IMR-90 (cell line): ENCODE measurements around the gene THEM4. TPM values are rescaled to one million over a fixed set of nuclear protein-coding genes. Genes with fewer than 3 reads are reported as not detected.

Experiments used
- ATAC-seq: fragments of 200-7000 bp; cut with Tn5 transposase; 2 replicates; pipeline ENCODE4 v1.9.1; 2020; ENCODE audit warnings: low read depth, mild to moderate bottlenecking, moderate library complexity
- BruUV-seq: library from RNA; stranded (reverse); fragments of 400-500 nt; replicated peaks from 2 replicates; lab custom pipeline; 2021; lab: Mats Ljungman, UMichigan
- CTCF ChIA-PET: fragments of 300-600 bp; formaldehyde crosslinking; extraction: SDS; loops from one replicate; lab custom pipeline; 2021; ENCODE audit warnings: antibody characterized with exemption; lab: Yijun Ruan, JAX
- POLR2A ChIA-PET: fragments of 300-600 bp; sonication (Branson Sonifier 250); formaldehyde crosslinking; loops from one replicate; lab custom pipeline; 2022; ENCODE audit warnings: antibody characterized with exemption; ENCODE audit not compliant: unreplicated experiment; lab: Charles Lee
- DNase-seq: peaks from one replicate; pipeline ENCODE4 v3.0.0; 2013
- H2AFZ ChIP-seq: replicated peaks from 2 replicates; pipeline ENCODE3; 2013; ENCODE audit warnings: low read length, mild to moderate bottlenecking; ENCODE audit not compliant: poor library complexity
- H2AK5ac ChIP-seq: 2 replicates; pipeline ENCODE4 v1.6.1; 2013; ENCODE audit warnings: low read depth, low read length, inconsistent platforms
- H2AK9ac ChIP-seq: replicated peaks from 2 replicates; pipeline ENCODE3; 2013; ENCODE audit warnings: mild to moderate bottlenecking, low read depth, low read length, moderate library complexity; ENCODE audit not compliant: poor library complexity
- H2BK120ac ChIP-seq: 2 replicates; pipeline ENCODE4 v1.6.1; 2013; ENCODE audit warnings: low read depth, low read length, inconsistent platforms
- H2BK15ac ChIP-seq: 3 replicates; pipeline ENCODE4 v1.6.1; 2013; ENCODE audit warnings: low read depth, low read length, inconsistent platforms
- H2BK20ac ChIP-seq: 2 replicates; pipeline ENCODE4 v1.6.1; 2013; ENCODE audit warnings: low read depth, mild to moderate bottlenecking, inconsistent platforms, low read length, moderate library complexity
- H2BK5ac ChIP-seq: 2 replicates; pipeline ENCODE4 v1.6.1; 2013; ENCODE audit warnings: mild to moderate bottlenecking, low read depth, low read length, inconsistent platforms; ENCODE audit not compliant: poor library complexity, severe bottlenecking
- H3K14ac ChIP-seq: replicated peaks from 2 replicates; pipeline ENCODE4 v1.6.1; 2013; ENCODE audit warnings: low read depth, low read length, inconsistent platforms
- H3K18ac ChIP-seq: 2 replicates; pipeline ENCODE4 v1.6.1; 2013; ENCODE audit warnings: low read depth, low read length, control low read depth
- H3K23ac ChIP-seq: 2 replicates; pipeline ENCODE4 v1.6.1; 2013; ENCODE audit warnings: low read depth, low read length, inconsistent platforms
- H3K27ac ChIP-seq: 2 replicates; pipeline ENCODE4 v1.5.1; 2013; ENCODE audit warnings: mild to moderate bottlenecking, control low read depth, low read length; ENCODE audit not compliant: insufficient read depth
- H3K27me3 ChIP-seq: 2 replicates; pipeline ENCODE4 v1.6.1; 2013; ENCODE audit warnings: low read length; ENCODE audit not compliant: control insufficient read depth, insufficient read depth
- H3K36me3 ChIP-seq: 2 replicates; pipeline ENCODE4 v1.6.1; 2013; ENCODE audit warnings: low read length, mixed read lengths; ENCODE audit not compliant: control insufficient read depth, insufficient read depth
- H3K4ac ChIP-seq: 2 replicates; pipeline ENCODE4 v1.6.1; 2013; ENCODE audit warnings: low read depth, low read length, inconsistent platforms
- H3K4me1 ChIP-seq: 2 replicates; pipeline ENCODE4 v1.6.1; 2013; ENCODE audit warnings: low read length, mixed read lengths; ENCODE audit not compliant: control insufficient read depth, insufficient read depth
- H3K4me2 ChIP-seq: 2 replicates; pipeline ENCODE4 v1.6.1; 2013; ENCODE audit warnings: low read depth, mild to moderate bottlenecking, control low read depth, low read length, moderate library complexity
- H3K4me3 ChIP-seq: 2 replicates; pipeline ENCODE4 v1.5.1; 2013; ENCODE audit warnings: low read depth, mild to moderate bottlenecking, control low read depth, low read length, moderate library complexity; ENCODE audit not compliant: insufficient read depth
- H3K56ac ChIP-seq: 2 replicates; pipeline ENCODE4 v1.6.1; 2013; ENCODE audit warnings: low read length, inconsistent platforms; ENCODE audit not compliant: insufficient read depth; ENCODE audit errors: extremely low read depth
- H3K79me1 ChIP-seq, 2 experiments: 2 replicates each; pipeline ENCODE4 v1.6.1; 2013; ENCODE audit warnings: low read length in 2 of 2, inconsistent platforms in 1 of 2, low read depth in 1 of 2
- H3K9ac ChIP-seq: 2 replicates; pipeline ENCODE4 v1.6.1; 2013; ENCODE audit warnings: low read depth, low read length, control low read depth
- H3K9me1 ChIP-seq: 2 replicates; pipeline ENCODE4 v1.6.1; 2013; ENCODE audit warnings: low read length, inconsistent platforms; ENCODE audit not compliant: insufficient read depth
- H3K9me3 ChIP-seq: 2 replicates; pipeline ENCODE4 v1.6.1; 2013; ENCODE audit warnings: low read length; ENCODE audit not compliant: control insufficient read depth, insufficient read depth
- H4K20me1 ChIP-seq: 2 replicates; pipeline ENCODE4 v1.6.1; 2013; ENCODE audit warnings: low read length, inconsistent platforms; ENCODE audit not compliant: insufficient read depth
- H4K5ac ChIP-seq: 2 replicates; pipeline ENCODE4 v1.6.1; 2013; ENCODE audit warnings: mild to moderate bottlenecking, low read depth, low read length, control low read depth
- H4K8ac ChIP-seq, 2 experiments: 2 replicates each; pipeline ENCODE4 v1.6.1; 2013; ENCODE audit warnings: low read depth in 2 of 2, low read length in 2 of 2, control low read depth in 1 of 2, inconsistent platforms in 1 of 2
- H4K91ac ChIP-seq: 2 replicates; pipeline ENCODE4 v1.6.1; 2013; ENCODE audit warnings: low read depth, low read length, inconsistent platforms; ENCODE audit not compliant: insufficient read depth
- BHLHE40 ChIP-seq: fragments of 150-350 bp; IDR thresholded peaks from 2 replicates; pipeline ENCODE4 v1.6.1; 2016; ENCODE audit warnings: mild to moderate bottlenecking, low read depth, low read length
- MAZ ChIP-seq: IDR thresholded peaks from 2 replicates; pipeline ENCODE4 v1.6.1; 2012; ENCODE audit warnings: low read depth, mild to moderate bottlenecking, low read length, improper control_type of control experiment, moderate library complexity, borderline replicate concordance
- MXI1 ChIP-seq: IDR thresholded peaks from 2 replicates; pipeline ENCODE4 v1.6.1; 2012; ENCODE audit warnings: low read depth, mild to moderate bottlenecking, low read length, moderate library complexity, borderline replicate concordance
- NFE2L2 ChIP-seq: fragments of 150-350 bp; IDR thresholded peaks from 2 replicates; pipeline ENCODE4 v1.6.1; 2016; ENCODE audit warnings: low read depth, mild to moderate bottlenecking, low read length
- RAD21 ChIP-seq: IDR thresholded peaks from 2 replicates; pipeline ENCODE4 v1.6.1; 2012; ENCODE audit warnings: low read length, improper control_type of control experiment
- WGBS, 2 experiments: methylation state at CpG; one replicate each; pipeline versions ENCODE4 v1.1.5 to v1.1.7; 2013; ENCODE audit warnings: missing lambda C conversion rate in 2 of 2; ENCODE audit not compliant: insufficient read length in 1 of 2; ENCODE audit errors: extremely low coverage in 2 of 2; 5-methylcytosine and 5-hydroxymethylcytosine counted together
- dilution Hi-C: fragments of 300-500 bp; cut with HindIII; formaldehyde crosslinking; loops from one replicate; pipeline ENCODE4 v1.14.3; 2018; ENCODE audit warnings: low sequenced_read_pairs; ENCODE audit not compliant: unreplicated experiment
- in situ Hi-C: fragments of 300-500 bp; cut with MboI; formaldehyde crosslinking; loops from 3 replicates; pipeline ENCODE4 v1.14.3; 2019; ENCODE audit warnings: low sequenced_read_pairs, inconsistent platforms, mixed read lengths
- intact Hi-C: fragments of 100-400 bp; cut with micrococcal nuclease; formaldehyde crosslinking; loops from 2 replicates; pipeline ENCODE4 v1.10.0; 2022
- polyA plus RNA-seq, 3 experiments: library from polyadenylated mRNA; depleted of rRNA; stranded (reverse); fragments of >200 nt; gene quantifications; 2 replicates each; pipeline ENCODE4 v1.2.3, GENCODE V29; 2012; ENCODE audit warnings: low replicate concordance in 1 of 3
- total RNA-seq: library from RNA; depleted of rRNA; stranded (reverse); fragments of >200 nt; gene quantifications from 2 replicates; pipeline ENCODE4 v1.2.3, GENCODE V29; 2012
- TF ChIP-seq, protein P1 (sequence below): conservative IDR thresholded peaks from 2 replicates; pipeline ENCODE4 v1.5.1; 2012; ENCODE audit warnings: mild to moderate bottlenecking, low read depth, low read length, improper control_type of control experiment
- TF ChIP-seq, protein P2 (sequence below): fragments of 150-350 bp; IDR thresholded peaks from 2 replicates; pipeline ENCODE4 v1.6.1; 2017; ENCODE audit warnings: mild to moderate bottlenecking, antibody characterized with exemption, low read length, low read depth

THEM4 gene
- total and polyA plus RNA-seq, 2 of the 4 experiments (the other 2 are of a cell fraction): 7.3 to 15.7 TPM

DNA sequence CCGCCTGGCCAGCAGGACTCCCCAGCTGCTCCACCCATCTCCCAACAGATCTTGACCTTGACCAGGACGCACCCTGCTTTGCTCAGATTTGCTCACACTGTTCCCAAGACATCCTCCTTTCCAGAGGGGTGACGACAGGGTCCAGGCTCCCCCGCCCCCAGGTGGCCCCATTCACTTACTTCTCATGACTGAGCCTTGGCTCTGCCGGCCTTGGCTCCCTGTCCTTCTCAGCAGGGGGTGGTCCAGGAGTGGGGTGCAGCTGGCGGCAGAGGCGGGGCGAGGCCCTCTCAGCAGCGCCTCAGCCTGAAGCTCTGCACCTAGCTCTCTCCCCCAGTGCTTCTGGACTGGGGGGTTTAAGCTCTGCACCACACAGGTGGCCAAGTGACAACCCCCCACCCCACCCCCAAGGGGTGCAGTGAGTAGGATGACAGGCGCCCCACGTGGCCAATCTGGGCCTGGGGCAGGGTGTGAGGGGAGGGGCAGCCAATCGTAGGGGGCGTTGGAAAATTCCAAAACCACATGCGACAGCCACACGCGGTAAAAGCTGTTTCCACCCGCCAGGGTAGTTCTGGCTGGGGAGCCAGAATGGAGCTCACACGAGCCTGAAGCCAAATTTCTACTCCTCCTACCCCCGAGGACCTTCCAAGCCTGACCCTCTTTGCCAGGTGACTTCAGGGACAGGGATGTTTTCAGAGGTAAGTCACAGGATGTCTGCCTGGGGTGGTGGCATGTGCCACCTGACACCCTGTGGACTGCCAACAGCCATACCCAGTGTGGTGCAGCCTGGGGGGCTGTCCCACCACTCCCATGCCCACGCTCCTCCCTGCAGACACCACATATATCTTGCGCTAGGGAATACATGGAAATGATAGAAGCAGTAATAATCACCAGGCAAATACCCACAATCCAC, 83.3 kb downstream of the THEM4 start:
- dilution Hi-C loops: no loop called here
- H2BK120ac ChIP-seq: no peak overlapping the region
- in situ Hi-C loops: no loop called here
- WGBS, 2 experiments: 33% methylated on average over 1 of the region's 21 CpGs; no CpG with 5 or more reads in 1 of the 2 experiments
- no peak overlapping the region for H2AK9ac ChIP-seq
- no peak overlapping the region for H2BK20ac ChIP-seq
- H4K20me1 ChIP-seq: no peaks in the 10 kb centered on the region
- H3K56ac ChIP-seq: no peak overlapping the region
- CTCF ChIA-PET: no interaction called here
- intact Hi-C loops: no loop called here
- H4K8ac ChIP-seq: no peak overlapping the region
- peaks cover 68% of the 10 kb centered on the region for H3K27me3 ChIP-seq
- no peak overlapping the region for H3K4me3 ChIP-seq
- H3K4me2 ChIP-seq: no peak overlapping the region
- DNase-seq (no peak), ATAC-seq (no peak)
- H3K4ac ChIP-seq: no peak overlapping the region
- no peak overlapping the region for H3K27ac ChIP-seq
- H2BK5ac ChIP-seq: no peak overlapping the region
- TF ChIP-seq MXI1: no peak
- TF ChIP-seq BHLHE40: no peak
- TF ChIP-seq, protein P1, sequence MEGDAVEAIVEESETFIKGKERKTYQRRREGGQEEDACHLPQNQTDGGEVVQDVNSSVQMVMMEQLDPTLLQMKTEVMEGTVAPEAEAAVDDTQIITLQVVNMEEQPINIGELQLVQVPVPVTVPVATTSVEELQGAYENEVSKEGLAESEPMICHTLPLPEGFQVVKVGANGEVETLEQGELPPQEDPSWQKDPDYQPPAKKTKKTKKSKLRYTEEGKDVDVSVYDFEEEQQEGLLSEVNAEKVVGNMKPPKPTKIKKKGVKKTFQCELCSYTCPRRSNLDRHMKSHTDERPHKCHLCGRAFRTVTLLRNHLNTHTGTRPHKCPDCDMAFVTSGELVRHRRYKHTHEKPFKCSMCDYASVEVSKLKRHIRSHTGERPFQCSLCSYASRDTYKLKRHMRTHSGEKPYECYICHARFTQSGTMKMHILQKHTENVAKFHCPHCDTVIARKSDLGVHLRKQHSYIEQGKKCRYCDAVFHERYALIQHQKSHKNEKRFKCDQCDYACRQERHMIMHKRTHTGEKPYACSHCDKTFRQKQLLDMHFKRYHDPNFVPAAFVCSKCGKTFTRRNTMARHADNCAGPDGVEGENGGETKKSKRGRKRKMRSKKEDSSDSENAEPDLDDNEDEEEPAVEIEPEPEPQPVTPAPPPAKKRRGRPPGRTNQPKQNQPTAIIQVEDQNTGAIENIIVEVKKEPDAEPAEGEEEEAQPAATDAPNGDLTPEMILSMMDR: no peak
- TF ChIP-seq RAD21: no peak
- TF ChIP-seq, protein P2, sequence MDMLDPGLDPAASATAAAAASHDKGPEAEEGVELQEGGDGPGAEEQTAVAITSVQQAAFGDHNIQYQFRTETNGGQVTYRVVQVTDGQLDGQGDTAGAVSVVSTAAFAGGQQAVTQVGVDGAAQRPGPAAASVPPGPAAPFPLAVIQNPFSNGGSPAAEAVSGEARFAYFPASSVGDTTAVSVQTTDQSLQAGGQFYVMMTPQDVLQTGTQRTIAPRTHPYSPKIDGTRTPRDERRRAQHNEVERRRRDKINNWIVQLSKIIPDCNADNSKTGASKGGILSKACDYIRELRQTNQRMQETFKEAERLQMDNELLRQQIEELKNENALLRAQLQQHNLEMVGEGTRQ: no peak
- TF ChIP-seq MAZ: no peak
- TF ChIP-seq NFE2L2: no peak
- H2BK15ac ChIP-seq: no peak overlapping the region
- no peak overlapping the region for H4K5ac ChIP-seq
- H3K9me1 ChIP-seq: no peaks in the 10 kb centered on the region
- H3K14ac ChIP-seq: no peak overlapping the region
- no peaks in the 10 kb centered on the region for H3K36me3 ChIP-seq
- no peaks in the 10 kb centered on the region for H3K9me3 ChIP-seq
- POLR2A ChIA-PET: no interaction called here
- H2AK5ac ChIP-seq: no peak overlapping the region
- H2AFZ ChIP-seq: no peak overlapping the region
- no peak overlapping the region for H3K9ac ChIP-seq
- H3K23ac ChIP-seq: no peak overlapping the region
- no peak overlapping the region for H3K18ac ChIP-seq
- no peaks in the 10 kb centered on the region for H3K79me1 ChIP-seq
- no TSS peak for BruUV-seq
- no peaks in the 10 kb centered on the region for H3K4me1 ChIP-seq
- no peak overlapping the region for H4K91ac ChIP-seq
